Activated CD8-positive, alpha-beta T cell treated with anti-CD3 and anti-CD28 coated beads for 36 hours (primary cell): Measurements from ENCODE around the gene REC8. TPM values are rescaled to one million over a fixed set of nuclear protein-coding genes. Genes with fewer than 3 reads are reported as not detected.
A peak's percentile ranks its signal among the peaks of the same experiment; 100 is the strongest.

Experiments used
- ATAC-seq: fragments of 200-7000 bp; cut with Tn5 transposase; one replicate; pipeline ENCODE4 v1.10.0; 2021; ENCODE audit warnings: mild to moderate bottlenecking, moderate library complexity
- CTCF ChIA-PET: fragments of 350-600 bp; sonication (Branson Sonifier 250); formaldehyde crosslinking; loops from one replicate; lab custom pipeline; 2021; ENCODE audit warnings: antibody characterized with exemption; lab: Charles Lee
- POLR2A ChIA-PET: fragments of 350-600 bp; sonication (Branson Sonifier 250); formaldehyde crosslinking; loops from one replicate; lab custom pipeline; 2021; ENCODE audit warnings: antibody characterized with exemption; lab: Charles Lee
- DNase-seq: peaks from one replicate; pipeline ENCODE4 v3.0.0-alpha.2; 2020
- H3K27ac Mint-ChIP-seq: one replicate; pipeline ENCODE4 v1.8.0; 2021; ENCODE audit warnings: mild to moderate bottlenecking, mixed read lengths
- H3K27me3 Mint-ChIP-seq: one replicate; pipeline ENCODE4 v1.8.0; 2021; ENCODE audit warnings: mixed read lengths
- H3K36me3 Mint-ChIP-seq: one replicate; pipeline ENCODE4 v1.8.0; 2021; ENCODE audit warnings: low read depth, mixed read lengths
- H3K4me1 Mint-ChIP-seq: one replicate; pipeline ENCODE4 v1.8.0; 2021; ENCODE audit warnings: low read depth, mixed read lengths
- H3K4me3 Mint-ChIP-seq: one replicate; pipeline ENCODE4 v1.8.0; 2021; ENCODE audit warnings: mild to moderate bottlenecking, moderate library complexity, mixed read lengths
- H3K9me3 Mint-ChIP-seq: one replicate; pipeline ENCODE4 v1.8.0; 2021; ENCODE audit warnings: mixed read lengths
- intact Hi-C: fragments of 100-400 bp; cut with micrococcal nuclease; formaldehyde crosslinking; loops from one replicate; pipeline ENCODE4 v1.10.0; 2022
- total RNA-seq, 2 experiments: library from RNA; stranded (reverse); gene quantifications; one replicate each; pipeline ENCODE4 v1.2.3, GENCODE V29; 2021
- TF ChIP-seq, protein P1 (sequence below): fragments of 200-600 bp; IDR thresholded peaks from one replicate; pipeline ENCODE4 v1.8.0; 2022; ENCODE audit warnings: antibody characterized with exemption, mild to moderate bottlenecking

Gene REC8
- total RNA-seq, 2 experiments from 2014 or later, result 25.0 to 32.9 TPM

- peaks cover 50% of the 10 kb centered on the region for H3K4me1 Mint-ChIP-seq
- intact Hi-C loops, result no loop called here
- H3K36me3 Mint-ChIP-seq, result peaks cover 76% of the 10 kb centered on the region
- H3K9me3 Mint-ChIP-seq, result peaks cover 8% of the 10 kb centered on the region
- TF ChIP-seq, protein P1, sequence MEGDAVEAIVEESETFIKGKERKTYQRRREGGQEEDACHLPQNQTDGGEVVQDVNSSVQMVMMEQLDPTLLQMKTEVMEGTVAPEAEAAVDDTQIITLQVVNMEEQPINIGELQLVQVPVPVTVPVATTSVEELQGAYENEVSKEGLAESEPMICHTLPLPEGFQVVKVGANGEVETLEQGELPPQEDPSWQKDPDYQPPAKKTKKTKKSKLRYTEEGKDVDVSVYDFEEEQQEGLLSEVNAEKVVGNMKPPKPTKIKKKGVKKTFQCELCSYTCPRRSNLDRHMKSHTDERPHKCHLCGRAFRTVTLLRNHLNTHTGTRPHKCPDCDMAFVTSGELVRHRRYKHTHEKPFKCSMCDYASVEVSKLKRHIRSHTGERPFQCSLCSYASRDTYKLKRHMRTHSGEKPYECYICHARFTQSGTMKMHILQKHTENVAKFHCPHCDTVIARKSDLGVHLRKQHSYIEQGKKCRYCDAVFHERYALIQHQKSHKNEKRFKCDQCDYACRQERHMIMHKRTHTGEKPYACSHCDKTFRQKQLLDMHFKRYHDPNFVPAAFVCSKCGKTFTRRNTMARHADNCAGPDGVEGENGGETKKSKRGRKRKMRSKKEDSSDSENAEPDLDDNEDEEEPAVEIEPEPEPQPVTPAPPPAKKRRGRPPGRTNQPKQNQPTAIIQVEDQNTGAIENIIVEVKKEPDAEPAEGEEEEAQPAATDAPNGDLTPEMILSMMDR, result no peak
- ChIA-PET POLR2A (interaction anchor here (0.8 to 8.5 kb wide), 6 partner anchors 9 to 51 kb away, joined by 3 to 58 read pairs (median 4); partner anchors contain the start of genes MDP1 and TM9SF1), CTCF (interaction anchor here (1.6 kb wide), 1 partner anchor 101 kb away, joined by 5 read pairs; no protein-coding TSS in a partner anchor)
- H3K4me3 Mint-ChIP-seq, result no peak overlapping the region
- DNase-seq, result no peak
- no peaks in the 10 kb centered on the region for H3K27me3 Mint-ChIP-seq
- peak overlapping the region; percentile 60 for H3K27ac Mint-ChIP-seq
- ATAC-seq, result peak; percentile 30
Measured at GRCh38 chr14:24207104-24207551, 35.2 kb downstream of the REC8 start.

GRCh38 chr14:24207625-24208024 lies 35.7 kb downstream of the REC8 start:
- POLR2A ChIA-PET, result interaction anchor here (1.0 to 8.5 kb wide), 5 partner anchors 8 to 52 kb away, joined by 3 to 58 read pairs (median 5); partner anchors contain the start of genes MDP1 and TM9SF1
- H3K4me1 Mint-ChIP-seq, result peaks cover 50% of the 10 kb centered on the region

DNA sequence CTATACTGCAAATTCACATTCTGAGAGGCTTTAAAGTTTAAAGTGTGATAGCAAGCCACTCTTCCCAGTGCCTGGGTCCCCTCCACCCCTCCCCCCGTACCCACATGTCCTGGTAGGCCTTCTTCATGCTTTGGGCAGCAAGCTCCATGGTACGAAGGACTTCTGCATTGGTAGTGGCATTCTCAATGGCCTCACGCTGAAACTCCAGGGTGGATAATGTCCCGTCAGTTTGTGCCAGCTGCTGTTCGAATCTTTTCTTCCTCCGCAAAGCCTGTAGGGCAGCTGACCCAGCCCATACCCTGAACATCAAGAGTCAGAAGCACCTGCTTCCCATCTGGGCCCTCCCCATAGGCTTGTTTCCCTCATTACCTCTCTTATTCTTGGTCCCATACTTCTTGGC lies 39.4 kb downstream of the REC8 start:
- POLR2A ChIA-PET, result interaction anchor here (0.6 to 8.5 kb wide), 4 partner anchors 16 to 65 kb away, joined by 3 to 58 read pairs (median 4); partner anchors contain the start of genes PSME2, TINF2 and TM9SF1
- intact Hi-C loops, result no loop called here
- Mint-ChIP-seq H3K4me3 (peak overlapping the region; percentile 97), H3K4me1 (peaks cover 56% of the 10 kb centered on the region), H3K36me3 (peaks cover 64% of the 10 kb centered on the region), H3K9me3 (no peaks in the 10 kb centered on the region), H3K27ac (peak overlapping the region; percentile 98), H3K27me3 (no peaks in the 10 kb centered on the region)
- DNase-seq, result no peak
- TF ChIP-seq, protein P1, result no peak
- CTCF ChIA-PET, result interaction anchor here (1.2 to 4.7 kb wide), 3 partner anchors 10 to 96 kb away, joined by 3 to 24 read pairs (median 3); partner anchors contain the start of genes CIDEB and TINF2
- no peak for ATAC-seq

More at GRCh38 chr14:24207625-24208024, 35.7 kb downstream of the REC8 start:
- peaks cover 73% of the 10 kb centered on the region for H3K36me3 Mint-ChIP-seq
- CTCF ChIA-PET, result interaction anchor here (1.6 kb wide), 1 partner anchor 101 kb away, joined by 5 read pairs; no protein-coding TSS in a partner anchor
- TF ChIP-seq, protein P1, result no peak
- ATAC-seq (no peak), DNase-seq (no peak)
- H3K27ac Mint-ChIP-seq, result peak overlapping the region; percentile 60
- intact Hi-C loops, result no loop called here
- H3K27me3 Mint-ChIP-seq, result no peaks in the 10 kb centered on the region
- no peak overlapping the region for H3K4me3 Mint-ChIP-seq
- peaks cover 5% of the 10 kb centered on the region for H3K9me3 Mint-ChIP-seq

DNA sequence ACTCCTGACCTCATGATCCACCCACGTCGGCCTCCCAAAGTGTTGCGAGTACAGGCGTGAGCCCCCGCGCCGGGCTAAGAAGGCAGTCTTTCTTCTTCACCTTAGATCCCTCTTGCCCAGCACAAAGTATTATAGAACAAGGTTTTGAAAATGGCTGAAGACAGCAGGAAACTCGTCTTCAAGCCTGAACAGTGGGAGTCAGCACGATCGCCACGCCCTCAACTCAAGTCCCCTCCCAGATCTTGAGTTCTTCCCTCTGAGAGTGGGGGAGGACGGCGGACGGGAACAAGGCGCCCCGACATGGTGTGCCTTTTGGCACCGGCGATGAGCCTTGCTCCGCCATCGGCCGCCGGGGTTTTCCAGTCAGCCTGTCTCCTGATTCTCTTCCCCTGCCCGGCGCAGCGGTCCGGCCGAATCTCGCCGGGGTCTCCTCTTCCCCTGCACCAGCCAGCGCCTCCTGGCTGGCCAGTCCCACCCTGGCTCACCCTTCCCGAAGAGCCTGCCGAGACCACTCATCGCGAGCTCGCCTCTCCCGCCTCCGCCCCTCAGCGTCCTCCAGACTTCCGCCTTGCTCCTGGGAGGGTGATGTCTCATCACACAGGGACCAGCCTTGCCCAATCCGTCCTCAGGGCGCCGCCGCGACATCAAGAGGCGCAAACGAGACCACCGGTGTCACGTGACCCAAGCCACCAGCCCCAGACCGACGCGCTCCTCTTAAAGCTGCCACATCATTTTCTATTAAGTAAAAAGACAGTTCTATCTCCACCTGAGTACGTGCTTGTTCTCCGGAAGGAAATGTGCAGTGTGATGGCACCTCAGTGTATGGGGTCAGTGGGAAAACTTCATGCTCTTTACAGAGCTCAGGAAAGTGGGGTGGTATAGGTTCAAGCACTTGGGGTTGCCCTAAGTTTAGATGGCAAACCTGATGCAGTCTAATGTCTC lies 41.3 kb downstream of the REC8 start, which contains the start of gene CHMP4A:
CHMP4A (minus strand) TSS at position 565 of the 942 bp plus-strand sequence; CDS start at position 516, 49 bp downstream.
- ATAC-seq (peak; percentile 85), DNase-seq (peak; percentile 99)
- Mint-ChIP-seq H3K9me3 (no peaks in the 10 kb centered on the region), H3K27me3 (no peaks in the 10 kb centered on the region), H3K27ac (peak within 1 kb of the TSS; percentile 98), H3K4me1 (peaks cover 45% of the 10 kb centered on the region), H3K36me3 (peaks cover 49% of the 10 kb centered on the region), H3K4me3 (peak within 1 kb of the TSS; percentile 97)
- CTCF ChIA-PET, result interaction anchor here (0.8 to 4.7 kb wide), 10 partner anchors 15 to 218 kb away, joined by 3 to 25 read pairs (median 10); partner anchors contain the start of genes CIDEB, DHRS1, NOP9 and TINF2
- intact Hi-C loops, result no loop called here
- POLR2A ChIA-PET, result interaction anchor here (0.6 to 4.1 kb wide), 32 partner anchors 9 to 126 kb away, joined by 3 to 41 read pairs (median 3); partner anchors contain the start of genes CIDEB, DHRS1, GMPR2 and IPO4
- TF ChIP-seq, protein P1, result no peak
